Stimulated activated CD4-positive, alpha-beta T cell treated with anti-CD3 and anti-CD28 coated beads, Interleukin-4, amount 100 ng/mL, for 24 hours (primary cell): ENCODE data around the gene FXYD7.
"Not testable (repeated sequence)": the region's sequence is repeated elsewhere in the genome, so short reads cannot be mapped to it uniquely, and the experiment has no call there.

Experiments used
- DNase-seq: peaks from one replicate; pipeline ENCODE4 v3.0.0-alpha.2; 2020

Gene FXYD7

DNA sequence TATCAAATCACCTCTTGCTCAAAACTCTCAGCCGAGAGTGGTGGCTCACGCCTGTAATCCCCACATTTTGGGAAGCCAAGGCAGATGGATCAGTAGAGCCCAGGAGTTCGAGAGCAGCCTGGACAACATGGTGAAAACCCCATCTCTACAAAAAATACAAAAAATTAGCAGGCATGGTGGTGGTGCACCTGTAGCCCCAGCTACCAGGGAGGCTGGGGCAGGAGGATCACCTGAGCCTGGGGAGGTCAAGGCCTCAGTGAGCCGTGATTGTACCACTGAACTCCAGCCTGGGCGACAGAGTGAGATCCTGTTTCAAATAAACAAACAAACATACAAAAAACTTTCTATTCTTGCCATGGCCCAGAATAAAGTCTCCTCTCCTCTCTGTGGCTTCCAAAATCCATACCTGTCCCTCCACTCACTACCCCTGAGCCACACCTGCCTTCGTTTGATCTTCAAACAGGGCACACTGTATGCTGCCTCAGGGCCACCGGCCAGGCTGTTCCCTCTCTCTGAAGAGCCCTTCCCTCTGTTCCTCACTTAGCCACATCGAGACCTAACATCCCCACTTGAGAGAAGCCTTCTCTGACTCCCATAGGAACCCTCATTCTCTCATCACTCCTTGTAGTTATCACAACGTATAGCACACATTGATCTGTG, 14.5 kb upstream of the FXYD7 start:
- no peak for DNase-seq

DNA sequence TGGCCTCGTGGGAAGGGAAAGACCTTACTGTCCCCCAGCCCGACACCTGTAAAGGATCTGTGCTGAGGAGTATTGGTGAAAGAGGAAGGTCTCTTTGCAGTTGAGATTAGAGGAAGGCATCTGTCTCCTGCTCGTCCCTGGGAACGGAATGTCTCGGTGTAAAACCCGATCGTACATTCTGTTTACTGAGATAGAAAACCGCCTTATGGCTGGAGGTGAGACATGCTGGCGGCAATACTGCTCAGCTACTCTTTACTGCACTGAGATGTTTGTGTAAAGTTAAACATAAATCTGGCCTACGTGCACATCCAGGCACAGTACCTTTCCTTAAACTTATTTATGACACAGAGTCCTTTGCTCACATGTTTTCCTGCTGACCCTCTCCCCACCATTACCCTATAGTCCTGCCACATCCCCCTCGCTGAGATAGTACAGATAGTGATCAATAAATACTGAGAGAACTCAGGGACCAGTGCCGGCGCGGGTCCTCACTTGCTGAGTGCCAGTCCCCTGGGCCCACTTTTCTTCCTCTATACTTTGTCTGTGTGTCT, 13.3 kb upstream of the FXYD7 start:
- DNase-seq, result not testable (repeated sequence)

DNA sequence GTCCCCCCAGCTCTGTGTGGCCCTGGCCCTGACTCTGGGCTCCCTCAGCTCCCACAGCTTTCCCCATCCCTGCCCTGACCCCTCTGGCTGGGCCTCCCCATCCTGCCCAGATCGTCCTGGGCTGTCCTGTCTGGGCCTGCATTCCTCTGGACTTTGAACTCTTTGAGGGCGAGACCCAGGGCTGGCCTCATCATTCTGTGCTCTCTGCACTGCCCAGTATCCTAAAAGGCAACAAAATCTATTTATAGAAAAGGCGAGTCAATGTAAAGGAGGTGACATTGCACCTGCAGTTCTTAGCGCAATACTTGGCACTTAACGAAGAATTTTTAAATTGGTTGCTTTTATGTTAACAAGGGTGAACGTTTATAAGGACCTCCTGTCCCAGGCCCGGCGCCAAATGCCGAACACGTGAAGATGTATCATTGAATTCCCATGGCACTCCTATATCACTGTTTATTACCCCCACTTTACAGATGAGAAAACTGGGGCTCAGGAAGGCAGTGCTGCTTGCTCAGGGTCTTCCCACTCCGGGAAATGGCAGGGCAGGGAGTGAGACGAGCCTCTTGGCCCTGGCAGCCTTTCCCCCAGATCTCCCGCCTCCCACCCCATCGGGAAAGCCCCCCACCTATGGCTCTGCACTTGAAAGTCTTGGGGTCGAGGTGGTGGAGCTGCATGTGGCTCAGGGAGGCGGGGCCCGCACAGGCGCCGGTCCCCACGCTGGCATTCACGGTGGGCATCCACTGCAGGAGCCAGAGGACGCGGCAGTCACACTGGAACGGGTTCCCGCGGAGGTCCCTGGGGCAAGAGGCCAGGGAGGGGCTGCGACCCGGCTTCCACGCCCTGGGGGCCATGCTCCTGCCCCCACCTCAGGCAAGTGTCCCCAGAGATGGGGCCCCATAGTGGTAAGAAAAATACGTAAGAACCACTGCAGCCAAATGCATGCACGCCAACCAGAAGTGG, 12.0 kb upstream of the FXYD7 start:
- no peak for DNase-seq

DNA sequence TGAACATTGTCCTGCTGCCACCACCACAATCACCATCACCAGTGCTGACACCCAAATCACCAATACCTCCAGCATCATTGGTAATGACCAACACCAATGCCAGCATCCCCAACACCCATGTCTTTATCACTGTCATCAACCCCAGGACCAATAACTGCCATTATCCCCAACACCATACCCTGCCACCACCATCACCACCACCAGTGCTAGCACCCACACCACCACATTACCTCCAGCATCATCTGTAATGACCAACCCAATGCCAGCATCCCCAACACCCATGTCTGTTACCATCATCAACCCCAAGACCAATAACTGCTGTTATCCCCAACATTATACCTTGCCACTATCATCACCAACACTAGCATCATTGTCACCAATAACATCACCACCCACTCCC, 10.8 kb upstream of the FXYD7 start:
- DNase-seq, result no peak

DNA sequence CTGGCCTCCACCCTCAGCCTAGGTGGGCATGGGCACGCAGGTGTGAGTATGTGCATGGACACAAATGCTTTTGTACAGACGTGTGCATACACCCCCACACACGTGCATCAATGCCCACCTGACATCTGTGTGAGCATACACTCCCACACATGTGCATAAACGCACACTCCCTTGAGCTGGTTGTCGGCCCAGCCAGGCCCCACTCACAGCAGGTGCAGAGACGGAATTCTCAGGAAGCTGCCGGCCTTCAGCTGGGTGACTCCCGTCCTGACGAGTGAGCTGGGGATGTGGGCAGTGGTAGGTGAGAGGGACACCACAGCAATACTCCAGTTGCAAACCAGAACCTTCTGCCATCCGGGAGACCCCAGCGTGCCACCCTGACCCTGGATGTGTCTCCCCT, 9.2 kb upstream of the FXYD7 start:
- no peak for DNase-seq

DNA sequence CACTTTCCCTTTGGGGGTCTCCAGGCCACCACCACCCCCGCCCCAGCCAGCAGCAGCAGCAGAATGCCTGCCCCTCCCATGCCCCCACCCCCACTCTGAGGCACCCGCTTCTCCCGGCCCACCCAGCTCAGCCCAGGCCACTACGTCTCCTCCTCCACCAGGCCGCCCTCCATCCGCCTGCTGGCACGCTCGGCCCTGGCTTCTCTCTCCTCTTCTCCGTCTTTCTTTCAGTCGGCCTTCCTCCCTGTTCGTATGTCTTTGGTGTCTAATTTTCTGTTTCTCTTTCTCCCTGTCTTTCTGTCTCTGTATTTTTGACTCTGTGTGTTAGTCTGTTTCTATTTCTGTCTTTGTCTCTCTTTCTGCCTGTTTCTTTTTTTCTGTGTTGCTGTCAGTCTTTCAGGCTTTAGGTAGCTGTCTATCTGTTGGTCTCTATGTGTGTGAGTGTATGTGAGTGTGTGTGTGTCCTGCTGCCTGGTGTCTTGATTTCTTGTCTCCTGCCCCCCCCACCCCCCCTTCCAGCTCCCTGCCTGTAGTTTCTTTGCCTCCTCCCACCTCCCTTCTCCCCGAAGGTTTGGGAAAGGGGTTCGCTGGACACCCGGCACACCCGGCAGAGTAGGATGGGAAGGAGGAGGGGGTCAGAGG, 8.3 kb upstream of the FXYD7 start, which contains the start of gene LGI4:
Gene LGI4 (minus strand): TSS at position 459 of the 642 bp plus-strand sequence. CDS start 379 bp downstream, at position 80.
- no peak for DNase-seq

DNA sequence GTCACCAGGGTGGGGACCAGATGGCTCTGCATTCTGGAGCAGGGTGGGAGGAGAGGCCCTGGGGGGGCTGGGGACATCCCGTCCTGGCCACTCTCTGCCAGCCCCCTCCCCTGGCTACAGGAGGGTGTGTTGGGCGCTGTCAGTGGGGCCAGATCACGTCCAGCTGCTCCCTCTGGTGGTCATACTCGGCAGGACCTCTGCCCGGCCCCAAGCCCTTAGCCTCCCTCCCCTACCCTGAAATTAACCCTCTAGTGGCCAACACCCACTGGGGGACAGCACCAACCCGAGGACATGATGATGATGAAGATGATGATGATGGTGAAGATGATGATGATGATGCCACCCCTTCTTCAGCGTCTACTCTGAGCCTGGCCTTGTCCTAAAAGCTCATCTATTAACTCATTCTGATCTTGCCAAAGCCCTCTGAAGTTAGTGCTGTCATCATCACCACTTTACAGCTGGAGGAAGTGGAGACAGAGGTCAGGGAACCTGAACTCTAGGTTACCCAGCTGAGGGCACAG, 7.6 kb upstream of the FXYD7 start:
- DNase-seq, result peak; percentile 70

DNA sequence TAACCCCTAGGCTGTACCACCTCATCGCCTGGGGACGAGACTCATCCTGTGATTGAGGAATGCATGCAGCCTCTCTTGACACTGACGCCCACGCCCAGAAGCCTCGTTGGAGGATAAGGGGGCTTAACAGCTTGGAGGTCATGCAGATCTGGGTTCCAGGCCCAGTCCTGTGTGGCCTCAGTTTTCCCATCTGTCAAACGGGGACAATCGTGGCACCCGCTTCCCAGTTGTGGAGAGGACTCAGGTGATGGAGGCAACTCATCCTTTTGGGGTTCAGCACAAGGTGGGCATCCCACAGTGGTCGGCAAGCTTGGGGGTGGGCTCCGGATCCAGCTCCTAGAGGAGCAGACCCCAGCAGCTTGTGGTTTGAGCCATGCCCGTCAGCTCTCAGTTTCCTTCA, 6.8 kb upstream of the FXYD7 start:
- DNase-seq, result no peak

DNA sequence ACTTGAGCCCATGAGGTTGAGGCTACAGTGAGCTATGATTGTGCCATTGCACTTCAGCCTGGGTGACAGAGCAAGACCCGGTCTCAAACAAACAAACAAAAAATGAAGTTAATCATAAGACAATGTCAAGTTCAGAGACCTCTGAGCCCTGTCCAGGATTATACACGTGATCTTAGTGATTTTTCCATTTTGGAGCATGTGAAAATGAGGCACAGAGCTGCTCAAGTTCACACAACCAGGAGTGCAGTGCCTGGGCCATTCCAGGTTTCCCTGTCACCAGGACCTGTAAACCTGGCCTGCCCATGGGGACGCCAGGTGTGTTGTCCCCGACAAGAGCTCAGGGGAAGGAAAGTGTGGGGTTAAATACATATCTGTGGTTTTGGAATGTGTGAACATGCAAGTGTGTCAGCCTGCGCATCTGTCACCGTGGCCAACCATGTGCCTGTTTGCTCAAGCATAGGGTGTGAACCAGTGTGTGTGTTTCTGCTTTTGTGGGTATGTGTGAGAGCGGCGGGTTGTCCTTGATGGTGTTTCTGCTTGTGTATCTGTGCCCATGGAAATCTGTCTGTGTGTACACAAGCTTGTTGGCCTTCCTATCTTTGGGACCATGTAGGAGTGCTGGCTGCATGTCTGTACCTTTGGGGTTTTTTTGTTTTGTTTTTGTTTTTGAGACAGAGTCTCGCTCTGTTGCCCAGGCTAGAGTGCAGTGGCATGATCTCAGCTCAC, 5.9 kb upstream of the FXYD7 start:
- no peak for DNase-seq

DNA sequence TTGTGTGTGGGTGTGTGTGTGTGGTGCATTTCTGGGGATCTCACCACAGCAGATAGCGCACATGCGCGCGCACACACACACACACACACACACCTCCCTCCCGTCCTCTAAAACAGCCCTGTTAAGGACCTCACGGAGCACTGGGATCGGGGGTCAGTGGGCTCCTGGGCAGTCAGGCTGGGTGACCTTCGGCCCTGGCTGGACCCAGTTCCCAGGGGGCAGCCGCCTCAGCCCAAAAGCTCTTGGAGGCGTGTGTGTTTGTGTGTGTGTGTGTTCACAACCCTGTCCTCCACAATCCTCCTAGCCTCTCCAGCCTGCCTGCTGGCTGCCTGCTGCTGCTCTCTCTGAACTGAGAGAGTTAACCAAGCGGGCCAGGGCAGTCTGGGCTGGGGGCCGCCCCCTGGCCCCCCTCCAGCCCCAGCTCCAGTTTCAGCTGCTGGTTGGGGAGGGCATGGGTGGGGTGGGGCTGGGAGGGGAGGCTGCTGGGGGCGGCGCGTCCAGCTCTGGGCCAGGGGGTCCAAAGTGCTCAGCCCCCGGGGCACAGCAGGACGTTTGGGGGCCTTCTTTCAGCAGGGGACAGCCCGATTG, 4.7 kb upstream of the FXYD7 start, which contains the start of gene FXYD1:
Gene FXYD1 (plus strand): TSS at position 520 of the 588 bp plus-strand sequence. CDS start 1,256 bp downstream, outside the sequence.
- DNase-seq, result no peak

DNA sequence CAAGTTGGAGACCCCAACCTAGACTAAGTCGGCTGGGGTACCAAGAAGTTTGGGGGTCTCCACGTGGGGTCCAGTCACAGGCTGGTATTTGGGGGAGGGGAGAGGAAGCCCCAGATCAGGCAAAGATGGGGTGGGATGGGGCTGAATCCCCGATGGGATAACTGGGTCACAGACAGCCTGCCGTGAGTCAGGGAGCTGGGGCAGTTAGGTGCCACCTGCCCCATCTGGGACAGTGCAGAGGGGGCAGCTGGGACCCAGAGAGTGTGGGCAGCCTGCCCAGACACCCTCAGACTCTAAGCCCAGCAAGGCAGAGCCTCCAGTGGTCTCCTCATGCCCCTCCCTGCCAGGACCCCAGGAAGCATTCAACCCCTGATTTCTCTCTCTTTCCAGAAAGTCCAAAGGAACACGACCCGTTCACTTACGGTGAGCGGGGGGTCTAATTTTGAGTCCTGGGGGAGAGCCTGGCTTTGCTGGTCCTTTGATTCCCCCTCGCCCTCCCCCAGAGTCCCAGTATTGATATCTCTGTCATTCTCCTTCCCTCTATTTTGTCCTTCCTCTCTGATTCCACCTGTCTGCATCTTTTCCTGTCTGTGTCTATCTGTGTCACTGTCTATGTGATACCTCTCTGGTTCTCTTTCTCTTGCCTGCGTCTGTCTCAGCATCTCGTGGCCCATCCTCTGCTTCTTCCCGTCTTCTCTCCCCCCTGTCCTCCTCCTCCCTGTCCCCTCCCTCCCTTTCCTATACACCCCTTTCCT, 2.7 kb upstream of the FXYD7 start:
- DNase-seq, result no peak

DNA sequence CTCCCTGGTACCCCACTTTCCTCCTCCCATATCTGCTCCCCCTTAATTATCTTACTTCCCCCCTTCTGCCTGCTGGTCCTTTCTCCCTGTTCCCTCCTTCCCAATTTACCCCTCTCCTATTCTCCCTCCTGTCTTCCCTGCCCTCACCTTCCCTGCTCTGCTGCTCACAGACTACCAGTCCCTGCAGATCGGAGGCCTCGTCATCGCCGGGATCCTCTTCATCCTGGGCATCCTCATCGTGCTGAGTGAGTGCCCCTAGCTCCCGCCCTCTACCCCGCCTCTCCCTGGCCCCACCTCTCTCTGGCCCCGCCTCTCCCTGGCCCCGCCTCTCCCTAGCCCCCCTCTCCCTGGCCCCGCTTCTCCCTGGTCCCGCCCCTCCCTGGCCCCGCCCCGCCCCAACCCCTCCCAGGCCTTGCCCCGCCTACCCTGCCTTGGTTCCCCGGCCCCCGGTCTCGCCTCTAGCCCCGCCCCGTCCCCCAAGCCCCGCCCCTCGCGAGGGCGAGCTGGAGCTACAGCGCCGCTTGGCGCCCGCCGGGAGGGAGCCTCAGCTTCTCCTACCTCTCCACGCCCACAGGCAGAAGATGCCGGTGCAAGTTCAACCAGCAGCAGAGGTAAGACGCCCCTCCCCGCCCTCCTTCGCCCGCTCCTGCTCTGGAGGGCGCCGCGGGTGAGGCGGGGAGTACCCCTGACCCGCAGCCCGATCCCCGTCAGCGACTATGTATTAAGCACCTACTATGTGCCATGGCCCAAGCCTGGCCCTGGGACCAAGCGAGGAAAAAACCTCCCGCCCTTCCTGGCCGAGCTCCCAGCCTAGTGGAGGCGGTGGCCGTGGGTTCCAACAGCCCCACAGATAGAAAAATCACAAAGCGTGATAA, 1.9 kb upstream of the FXYD7 start:
- peak; percentile 95 for DNase-seq

DNA sequence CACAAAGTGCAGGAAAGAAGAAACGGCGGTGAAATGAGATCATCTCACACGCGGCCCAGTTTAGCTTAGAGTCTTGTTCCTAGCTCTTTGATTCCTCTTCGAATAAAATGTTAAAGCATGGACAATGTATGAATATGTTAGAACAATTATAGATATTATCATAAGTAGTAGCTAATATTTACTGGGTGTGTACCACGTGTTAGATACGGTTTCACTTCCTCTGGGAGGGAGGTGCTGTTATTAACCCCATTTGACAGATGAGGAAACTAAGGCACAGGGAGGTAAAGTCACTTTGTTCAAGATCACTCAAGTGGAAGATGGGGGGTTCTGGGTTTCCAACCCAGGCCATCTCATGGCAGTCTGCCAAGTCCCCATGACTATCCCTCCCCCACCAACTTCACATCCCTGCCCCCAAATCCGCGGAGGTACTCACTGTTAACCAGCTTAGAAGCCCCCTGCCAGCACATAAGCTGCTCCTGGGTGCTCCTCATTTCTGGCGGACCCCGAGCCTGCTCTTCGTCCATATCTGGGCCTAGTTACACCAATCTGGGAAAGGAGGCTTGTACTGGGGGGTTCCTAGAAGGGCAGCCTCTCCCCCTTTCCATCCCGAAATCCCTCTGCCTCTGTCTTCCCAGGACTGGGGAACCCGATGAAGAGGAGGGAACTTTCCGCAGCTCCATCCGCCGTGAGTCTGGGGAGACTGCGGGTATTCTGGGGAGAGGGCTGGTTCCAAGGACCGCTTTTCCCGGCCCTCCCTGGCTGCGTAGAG, 1.0 kb upstream of the FXYD7 start:
- no peak for DNase-seq

DNA sequence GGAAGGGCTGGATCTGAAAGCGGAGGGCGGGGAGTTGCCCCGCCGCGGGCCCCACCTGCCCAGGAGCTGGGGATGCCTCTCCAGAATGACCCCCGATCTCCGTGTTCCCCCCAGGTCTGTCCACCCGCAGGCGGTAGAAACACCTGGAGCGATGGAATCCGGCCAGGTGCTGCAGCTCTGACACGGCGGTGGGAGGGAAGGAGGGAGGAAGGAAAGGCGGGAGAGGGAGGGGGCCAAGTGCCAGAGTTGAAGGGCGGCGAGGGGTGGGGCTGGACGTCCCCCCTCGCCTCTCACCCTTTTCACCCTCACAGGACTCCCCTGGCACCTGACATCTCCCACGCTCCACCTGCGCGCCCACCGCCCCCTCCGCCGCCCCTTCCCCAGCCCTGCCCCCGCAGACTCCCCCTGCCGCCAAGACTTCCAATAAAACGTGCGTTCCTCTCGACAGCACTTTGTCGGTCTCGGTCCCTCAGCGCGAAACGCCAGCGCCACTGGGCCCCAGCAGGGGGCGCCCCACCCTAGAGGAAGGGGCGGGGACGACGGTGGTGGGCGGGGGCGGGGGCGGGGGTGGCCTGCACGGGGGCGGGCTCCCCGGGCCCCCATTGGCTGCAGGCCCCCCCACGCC, 337 bp upstream of the FXYD7 start:
- peak; percentile 68 for DNase-seq

DNA sequence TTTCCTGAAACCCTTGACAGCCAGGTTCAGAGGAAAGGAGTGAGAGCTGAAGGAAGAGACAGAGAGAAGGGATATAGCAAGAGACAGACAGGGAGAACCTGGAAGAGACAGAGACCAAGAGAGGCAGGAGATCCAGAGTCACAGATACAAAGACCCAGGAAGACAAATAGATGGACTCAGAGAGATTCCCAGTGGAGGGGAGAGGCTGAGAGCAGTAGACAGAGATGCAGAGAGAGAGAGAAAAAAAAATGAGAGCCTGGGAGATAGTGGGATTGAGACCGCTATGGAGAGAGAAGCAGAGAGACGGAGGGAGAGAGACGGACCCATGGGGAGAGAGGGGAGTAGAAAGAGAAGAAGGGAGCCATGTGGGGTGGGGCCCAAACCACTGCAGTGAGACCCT, 763 bp downstream of the FXYD7 start:
- no peak for DNase-seq

DNA sequence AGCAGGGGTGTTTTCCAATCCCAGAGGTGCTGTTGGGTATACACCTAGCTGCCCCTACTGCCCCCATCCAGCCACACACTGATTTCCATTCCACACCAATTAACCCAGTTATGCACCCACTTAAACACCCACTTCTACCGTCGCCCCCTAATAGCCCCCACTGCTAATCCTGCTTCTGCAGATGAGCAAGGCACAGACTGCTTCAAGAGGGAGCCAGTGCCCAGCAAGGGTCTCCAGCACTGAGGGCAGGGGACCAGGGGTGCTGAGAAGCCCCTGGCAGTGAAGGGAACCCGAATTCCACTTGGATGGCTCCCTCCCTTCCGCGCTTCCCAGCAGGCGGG, 1.2 kb downstream of the FXYD7 start:
- no peak for DNase-seq

DNA sequence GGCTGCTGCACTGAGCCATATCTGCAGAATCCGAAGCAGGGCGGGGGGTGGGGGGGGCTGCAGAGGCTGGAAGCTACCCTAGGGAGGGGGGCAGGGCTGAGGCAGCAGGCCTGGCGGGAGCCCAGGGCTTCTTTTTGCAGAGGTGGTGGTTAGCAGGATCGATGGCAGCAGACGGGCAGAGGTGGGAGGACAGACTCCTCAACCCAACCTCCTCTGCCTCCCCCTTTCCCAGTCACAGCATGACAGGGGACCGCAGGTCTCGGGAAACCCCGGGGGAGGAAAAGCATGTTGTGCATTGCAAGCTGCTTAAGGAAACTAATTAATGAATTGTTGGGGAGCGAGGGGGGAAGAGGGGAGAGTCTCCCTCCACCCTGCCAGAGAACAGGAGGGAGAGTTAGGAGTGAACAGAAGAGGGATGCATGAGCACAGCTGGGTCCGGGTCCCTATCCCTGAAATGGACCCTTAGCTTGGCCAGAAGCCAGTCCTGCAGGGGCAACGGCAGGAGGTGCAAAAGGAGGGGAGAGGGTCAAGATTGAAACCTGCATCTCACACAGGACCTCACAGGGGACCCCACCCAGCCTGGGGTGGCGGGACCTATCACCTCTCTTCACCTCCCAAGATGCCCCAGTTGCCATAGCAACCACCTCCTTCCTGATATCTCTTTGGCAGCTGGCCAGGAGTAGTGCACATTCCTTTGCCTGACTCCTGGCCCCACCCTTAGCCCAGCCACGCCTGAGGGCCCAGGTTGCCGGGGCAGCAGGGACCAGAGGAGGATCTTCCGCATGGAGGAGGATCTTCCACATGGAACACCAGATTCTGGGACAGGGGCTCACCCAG, 1.8 kb downstream of the FXYD7 start:
- peak; percentile 33 for DNase-seq
